Measurements from ENCODE around the gene ANXA11.

GRCh38 chr10:80156216-80156615, 49.1 kb downstream of the ANXA11 start:
- TF ChIP-seq EZH2 (IDR thresholded peaks at IDR 0.05; ENCODE audit: low read length, unreplicated experiment) = no peak
- TF ChIP-seq CTCF (conservative IDR thresholded peaks at IDR 0.05; ENCODE audit: low read depth, low read length) = no peak

Data from PC-3 (cell line).